GM19324 (cell line): ENCODE results near the gene JAZF1.

ENCODE experiments used
- ATAC-seq: cut with Tn5 transposase; IDR thresholded peaks from one replicate; pipeline ENCODE4 v1.9.1; 2021; ENCODE audit warnings: mild to moderate bottlenecking, moderate library complexity; ENCODE audit not compliant: unreplicated experiment, low FRiP score

JAZF1 gene

DNA sequence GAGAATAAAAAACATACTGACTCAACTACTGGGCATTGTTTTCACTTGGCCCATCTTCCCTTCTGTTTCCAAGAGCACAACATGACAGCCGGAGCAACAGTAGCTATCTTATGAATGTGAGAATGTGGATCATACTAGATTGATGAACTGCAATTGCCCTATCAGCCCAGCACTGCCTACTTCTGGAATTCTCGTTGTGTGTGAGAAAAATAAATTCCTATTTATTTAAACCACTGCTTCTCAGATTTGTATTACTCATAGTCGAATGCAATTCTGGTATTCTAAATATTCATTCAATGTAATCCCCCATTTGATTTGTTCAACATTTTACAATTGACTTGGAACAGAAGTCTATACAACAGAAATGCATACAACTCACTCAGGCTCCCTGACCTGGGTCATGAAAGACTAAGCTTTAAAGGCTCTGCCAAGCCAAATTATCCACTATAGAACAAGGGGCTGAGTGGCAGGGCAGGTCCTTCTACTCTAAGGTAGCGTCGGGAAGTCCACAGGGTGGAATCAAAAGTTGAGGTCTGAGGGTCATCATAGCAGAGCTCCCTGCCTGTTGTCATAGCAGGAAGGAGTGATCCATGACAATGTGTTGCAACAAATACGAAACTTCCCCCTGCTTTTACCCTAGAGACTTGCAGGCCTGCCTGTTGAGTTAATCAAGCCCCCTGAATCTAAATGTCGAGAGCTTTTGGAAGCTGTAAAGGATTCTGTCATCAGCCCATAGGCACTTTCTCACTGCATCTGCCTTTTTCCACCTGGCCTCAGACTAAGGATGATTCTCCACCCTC, 12.4 kb upstream of the JAZF1 start:
- ATAC-seq = no peak

DNA sequence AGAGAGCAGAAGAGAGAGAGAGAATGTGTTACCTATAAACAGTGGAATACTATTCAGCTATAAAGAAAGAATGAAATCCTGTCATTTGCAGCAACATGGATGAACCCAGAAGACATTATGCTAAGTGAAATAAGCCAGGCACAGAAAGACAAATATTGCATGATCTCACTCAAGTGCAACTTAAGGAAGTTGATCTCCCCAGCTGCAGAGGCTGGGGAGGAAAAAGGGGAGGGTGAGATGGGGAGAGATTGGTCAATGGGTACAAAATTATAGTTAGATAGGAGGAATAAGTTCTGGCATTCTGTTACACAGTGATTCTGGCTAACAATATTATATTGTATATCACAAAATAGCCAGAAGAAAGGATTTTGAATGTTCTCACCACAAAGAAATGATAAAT, 11.2 kb upstream of the JAZF1 start:
- no peak for ATAC-seq

DNA sequence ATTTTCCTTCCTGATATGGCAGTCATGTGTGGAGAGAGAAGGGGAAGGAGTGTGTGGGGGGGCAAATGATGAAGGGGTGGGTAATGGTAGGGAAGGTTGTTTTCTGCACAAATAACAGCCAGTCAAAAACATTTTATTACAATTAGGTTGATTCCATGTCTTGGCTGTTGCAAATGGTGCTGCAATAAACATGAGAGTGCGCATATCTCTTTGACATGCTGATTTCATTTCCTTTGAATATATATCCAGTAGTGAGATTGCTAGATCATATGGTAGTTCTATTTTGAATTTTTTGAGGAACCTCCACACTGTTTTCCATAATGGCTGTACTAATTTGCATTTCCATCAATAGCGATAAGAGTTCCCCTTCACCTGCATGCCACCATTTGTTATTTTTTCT, 10.6 kb upstream of the JAZF1 start:
- ATAC-seq = no peak

DNA sequence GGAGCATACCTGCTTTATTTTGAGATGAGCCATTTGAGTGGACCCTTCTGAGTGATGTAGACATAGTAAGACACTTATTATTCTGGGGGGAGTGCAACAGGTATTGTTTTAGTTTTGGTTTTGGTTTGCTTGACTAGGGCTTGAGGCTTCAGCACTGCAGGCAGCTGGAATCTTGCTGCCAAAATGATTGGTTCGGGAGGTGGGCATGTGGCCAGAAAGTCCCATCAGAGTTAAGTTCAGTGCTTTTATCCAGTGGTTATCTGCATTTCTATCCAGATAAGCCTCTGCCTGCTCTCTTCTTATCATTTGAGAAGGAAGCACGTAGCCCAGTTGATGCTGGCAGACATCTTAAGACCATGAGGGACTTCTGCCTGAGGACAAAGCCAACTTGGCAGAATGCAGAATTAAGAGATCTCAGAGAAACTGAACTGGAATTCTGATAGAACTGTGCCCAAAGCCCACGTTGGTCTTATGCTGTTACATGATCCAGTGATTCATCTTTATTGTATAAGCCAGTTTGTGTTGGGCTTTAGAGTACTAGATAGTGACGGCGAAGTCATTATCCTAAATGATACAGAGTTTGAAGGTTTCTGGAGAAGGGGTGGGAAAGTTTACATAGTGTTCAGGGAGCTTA, 9.6 kb upstream of the JAZF1 start:
- ATAC-seq = no peak

DNA sequence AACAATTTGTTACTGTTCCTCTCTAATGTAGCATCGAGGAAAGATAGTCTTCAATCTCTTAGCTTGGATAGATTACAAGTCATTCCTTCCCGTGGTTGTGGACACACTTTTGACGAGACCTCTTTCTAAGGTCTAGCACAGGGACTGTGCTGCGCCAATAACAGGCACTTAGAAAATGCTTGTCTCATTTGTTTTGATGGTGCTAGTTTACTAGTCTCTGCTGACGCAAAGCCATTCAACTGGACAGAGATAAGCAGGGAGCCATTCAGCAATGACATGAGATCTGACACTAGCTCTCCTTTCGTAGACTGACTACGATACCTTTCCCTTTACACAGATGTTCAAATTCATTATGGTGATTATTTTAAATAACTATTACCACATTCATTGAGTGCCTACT, 6.4 kb upstream of the JAZF1 start:
- ATAC-seq = no peak

DNA sequence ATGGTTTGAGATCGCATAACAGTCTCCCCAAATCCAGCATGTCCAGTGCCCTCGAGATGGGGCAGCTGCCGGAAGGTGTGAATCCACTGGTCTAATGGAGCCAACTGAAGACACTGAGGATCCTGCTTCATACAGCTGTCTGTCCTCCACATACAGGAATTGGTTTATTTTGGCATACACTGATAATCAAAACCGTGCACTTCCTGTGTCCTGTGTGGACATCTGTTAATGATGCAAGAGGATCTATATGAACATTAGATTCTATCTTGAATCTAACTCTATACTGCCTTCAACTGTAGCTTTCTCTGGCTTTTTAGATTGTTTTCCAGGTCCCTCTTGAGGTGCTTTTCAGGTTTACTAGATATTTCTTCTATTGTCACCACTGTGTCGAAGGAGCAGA, 3.0 kb upstream of the JAZF1 start:
- no peak for ATAC-seq

DNA sequence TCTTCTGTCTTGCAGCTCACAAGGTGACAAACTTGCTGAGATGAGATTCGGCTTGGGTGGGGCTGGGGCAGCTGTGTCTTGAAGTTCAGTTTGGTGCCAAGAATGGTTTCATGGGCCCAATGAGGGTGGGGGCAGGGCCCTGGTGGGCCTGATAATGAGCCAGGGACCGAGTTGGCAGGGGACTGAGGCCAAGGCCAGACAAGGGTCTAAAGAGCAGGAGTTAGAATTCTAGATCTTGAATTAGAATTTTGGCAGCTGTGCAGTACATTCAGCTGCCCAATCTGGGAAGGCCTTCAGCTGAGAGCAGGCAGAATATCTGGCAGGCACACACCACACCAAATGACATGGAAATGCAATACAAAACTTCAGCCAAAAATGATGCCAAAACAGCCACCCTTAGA, 1.5 kb upstream of the JAZF1 start:
- ATAC-seq = no peak

DNA sequence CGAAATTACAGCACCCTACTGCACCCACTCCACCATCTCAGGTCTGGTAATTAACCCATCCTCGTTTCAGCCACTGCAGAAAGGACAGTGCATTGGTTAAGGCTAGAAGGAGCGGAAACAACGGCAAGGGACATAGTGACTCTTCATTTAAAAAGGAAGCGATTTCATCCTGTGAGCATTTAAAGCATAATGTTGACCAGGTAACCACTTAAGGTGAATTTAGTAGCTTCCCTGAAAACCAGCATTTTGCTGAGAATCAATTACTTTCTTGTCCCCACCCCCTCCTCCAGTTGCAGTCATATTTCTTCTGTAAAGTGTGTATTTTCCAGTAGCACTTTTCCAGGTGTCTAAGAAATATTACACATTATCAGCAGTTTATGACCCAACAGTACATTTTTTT, 821 bp upstream of the JAZF1 start:
- ATAC-seq = no peak

DNA sequence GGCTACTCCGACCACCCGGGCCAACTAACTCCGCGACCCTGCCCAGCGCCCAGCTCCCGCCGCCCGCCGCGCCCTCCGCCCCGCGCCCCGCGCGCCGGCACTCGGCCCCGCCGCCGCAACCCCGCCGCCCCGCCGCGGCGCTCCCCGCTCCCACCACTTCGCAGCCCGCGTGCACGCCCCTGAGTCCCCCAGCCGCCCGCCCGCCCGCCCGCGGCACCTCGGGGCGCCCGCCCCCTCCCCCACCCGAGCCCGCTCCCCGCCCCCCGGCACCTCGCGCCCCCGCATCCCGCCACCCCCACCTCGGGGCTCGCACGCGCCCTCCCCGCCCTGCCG, 598 bp downstream of the JAZF1 start:
- ATAC-seq = no peak

DNA sequence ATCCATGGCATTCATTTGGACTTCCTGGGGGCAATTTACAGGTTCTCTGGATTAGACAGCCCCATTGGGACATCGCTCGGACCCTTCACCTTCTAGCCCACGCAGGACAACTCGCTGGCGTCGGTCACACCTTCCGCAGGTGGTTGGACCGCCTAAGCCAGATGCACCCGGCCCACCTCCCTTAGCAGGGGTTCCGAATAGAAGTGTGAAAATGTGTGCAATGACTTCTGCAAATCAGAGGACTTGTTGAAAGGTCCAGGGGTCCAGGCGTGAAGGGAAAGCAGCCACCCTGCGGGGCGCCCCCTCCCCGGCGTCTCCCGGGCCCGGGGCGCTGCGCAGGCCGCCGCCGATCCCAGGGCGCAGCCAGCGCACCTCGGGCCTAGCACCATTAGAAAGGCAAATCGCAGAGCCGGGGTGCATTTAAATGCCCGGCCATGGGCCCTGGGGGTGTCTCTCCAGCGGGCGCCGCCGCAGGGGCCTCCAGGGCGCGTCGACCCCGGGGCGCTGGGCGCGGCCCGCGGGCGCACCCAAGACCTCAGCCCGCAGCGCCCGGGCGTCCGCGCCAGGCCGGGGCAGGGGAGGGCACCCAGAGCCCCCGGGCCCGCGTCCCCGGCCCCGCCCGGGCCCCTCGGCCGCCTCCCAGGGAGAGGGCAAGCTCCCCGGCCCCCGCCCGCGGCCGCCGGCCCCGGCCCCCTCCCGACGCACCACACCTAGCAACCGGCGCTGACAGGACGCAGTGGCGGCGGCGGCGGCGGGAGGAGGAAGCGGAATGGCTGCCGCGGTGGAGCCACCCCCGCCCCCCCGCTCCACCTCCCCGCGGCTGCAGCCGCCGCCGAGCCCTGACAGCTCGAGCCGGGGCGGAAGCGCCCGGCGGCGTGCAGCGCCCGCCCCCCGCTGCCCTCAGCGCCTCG, 1.2 kb downstream of the JAZF1 start:
- peak; percentile 79 for ATAC-seq

DNA sequence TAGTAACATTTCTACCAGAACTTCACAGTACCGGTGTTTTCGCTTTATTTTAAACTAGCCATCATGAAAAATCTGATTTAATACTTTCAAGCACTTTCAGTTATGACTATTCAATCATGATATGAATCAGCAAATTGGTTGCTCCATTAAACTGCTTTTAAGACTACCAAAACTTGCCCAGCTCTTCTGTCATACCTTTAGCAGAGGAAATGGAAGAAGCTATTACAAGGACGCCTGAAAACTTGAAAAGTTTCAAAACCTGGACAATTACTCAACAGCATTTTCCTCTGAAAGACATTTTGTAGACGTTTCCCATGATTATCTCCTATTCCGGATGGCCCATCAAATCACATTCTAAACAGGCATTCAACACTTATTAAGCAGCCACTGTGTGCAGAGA, 2.0 kb downstream of the JAZF1 start:
- ATAC-seq = no peak

DNA sequence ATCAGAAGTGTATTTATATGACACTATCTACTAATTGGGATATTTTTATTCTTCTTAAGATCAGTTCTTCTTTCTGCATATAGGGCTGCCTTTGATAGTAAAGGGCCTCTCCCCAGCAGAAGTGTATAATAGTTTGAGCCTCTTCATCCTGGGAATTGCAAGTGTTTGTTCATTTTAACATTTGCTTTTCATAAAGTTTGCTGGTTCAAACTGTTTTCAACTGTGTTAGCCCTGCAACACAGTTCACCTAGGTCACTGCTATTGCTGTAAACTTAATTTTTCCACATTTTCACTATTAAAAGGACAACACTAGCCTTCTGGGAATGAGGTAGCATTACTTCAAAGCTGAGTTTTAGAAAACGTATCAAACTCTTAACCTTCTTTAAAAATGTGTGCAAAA, 2.8 kb downstream of the JAZF1 start:
- ATAC-seq = no peak

DNA sequence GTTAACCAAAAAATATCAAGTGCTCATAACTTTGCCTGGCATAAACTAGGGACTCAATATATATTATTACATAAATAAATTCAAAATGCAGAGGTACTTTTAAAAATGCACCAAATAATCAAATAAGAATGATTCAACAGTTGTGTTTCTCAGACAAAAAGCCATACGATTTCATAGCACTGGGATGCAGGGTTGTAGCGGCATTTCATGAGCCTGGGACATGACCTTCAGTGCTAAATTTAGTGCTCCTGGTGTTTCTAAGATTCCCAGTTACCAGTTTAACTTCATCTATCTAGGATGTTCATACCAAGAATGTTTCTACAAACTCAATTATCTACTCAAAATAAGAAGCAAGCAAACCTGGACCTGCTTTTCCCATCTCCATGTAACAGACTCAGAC, 4.0 kb downstream of the JAZF1 start:
- no peak for ATAC-seq

DNA sequence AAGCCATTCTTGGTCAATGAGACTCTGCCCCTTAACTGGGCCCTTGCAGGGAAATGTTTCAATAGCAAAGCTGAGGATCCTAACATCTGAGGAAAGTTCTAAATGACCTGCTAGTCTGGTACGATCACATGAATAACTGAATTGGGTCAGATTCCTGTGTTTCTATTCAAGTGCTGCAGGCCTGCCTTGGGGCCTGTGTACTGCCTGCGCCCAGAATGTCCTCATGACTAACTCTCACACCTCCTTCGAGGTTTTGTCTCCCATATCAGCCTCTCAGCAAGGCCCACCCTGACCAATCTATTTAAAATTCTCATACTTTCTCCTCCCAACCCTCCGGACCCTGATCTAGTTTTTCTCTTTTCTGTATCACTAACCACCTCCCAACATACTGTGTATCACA, 4.4 kb downstream of the JAZF1 start:
- no peak for ATAC-seq

DNA sequence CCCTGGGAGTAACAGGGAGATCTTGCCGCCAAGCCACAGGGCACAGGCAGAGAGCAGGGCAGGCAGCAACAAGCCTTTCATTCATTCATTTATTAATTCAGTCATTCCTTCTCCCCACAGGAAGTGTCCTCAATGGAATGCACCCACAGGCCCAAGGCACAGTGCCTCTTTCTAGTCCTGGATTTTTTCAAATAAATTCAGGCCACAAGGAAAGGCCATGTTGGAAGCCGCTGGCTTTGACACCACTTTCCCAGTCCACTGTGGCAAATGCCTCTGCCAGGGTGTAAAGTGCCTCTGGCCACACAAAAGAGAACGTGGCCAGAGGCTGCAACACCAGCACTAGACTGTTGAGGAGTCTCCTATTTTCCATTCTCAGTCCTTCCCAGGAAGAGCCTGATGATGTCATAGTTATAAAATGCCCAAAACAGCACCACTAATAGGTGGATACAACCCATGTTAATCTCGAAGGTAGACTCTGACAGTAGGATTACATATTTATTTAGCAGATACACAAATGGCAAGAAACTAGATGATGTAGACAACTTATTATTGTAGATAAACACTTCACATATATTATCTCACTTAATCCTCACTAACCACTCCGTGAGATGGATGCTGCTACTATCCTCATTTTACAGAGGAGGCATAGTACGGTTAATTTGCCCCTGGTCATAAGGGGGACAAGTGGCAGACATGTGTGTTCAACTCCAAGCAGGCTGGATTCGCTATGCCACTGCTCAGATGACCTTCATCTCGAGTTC, 5.5 kb downstream of the JAZF1 start:
- no peak for ATAC-seq

DNA sequence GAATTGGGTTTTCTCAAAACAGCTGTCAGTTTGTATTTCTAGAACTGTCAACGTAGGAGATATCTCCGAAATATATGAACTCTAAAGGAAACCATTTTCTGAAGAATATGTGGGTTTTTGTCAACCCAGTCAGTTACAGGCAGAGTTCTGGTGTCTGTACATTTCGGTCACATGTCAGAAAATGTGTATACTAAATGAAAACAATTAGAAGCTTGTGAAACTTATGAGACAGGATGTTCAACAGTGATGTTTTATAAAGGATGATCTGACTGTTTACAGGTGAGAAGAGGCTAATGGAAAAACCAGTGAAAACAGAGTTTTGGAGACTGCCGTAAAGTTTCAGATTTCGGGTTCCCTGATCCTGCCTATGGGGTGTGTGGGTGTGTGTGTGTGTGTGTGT, 6.2 kb downstream of the JAZF1 start:
- ATAC-seq = no peak

DNA sequence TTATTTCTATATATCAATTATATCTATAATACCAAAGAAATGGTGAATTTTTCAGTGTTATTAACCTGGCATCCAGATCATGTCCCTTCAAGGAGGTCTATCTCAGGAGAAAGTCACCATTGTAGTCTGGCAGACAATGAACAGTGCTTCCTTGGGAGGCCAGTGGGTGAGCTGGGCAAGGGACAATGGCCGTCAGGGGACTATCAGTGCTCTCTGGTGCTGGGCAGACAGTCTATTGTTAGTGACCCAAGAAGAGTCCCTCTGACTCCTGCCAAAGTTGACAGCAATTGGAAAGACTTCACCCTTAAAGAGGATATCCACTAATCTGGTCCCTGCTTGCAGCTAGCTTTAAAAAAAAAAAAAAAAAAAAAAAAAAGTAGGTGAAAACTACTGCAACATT, 7.1 kb downstream of the JAZF1 start:
- ATAC-seq = no peak

DNA sequence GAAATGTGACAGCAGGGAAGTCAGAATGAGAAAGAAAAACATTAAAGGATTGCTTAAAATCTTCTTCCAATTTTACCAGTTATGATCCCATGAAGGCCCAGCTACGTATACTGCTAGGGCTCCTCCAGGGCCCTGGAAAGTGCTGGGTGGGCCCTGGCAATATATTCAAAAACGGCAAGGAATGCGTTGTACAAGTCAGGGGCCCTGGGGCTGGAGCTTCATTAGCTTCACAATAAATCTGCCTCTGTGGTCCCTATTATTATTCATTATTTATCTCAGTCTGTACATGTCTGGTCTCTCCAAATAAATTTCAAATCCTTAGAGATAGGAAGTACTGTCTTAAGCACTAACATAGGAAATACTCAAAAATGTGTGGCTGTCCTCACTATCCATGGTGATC, 7.6 kb downstream of the JAZF1 start:
- no peak for ATAC-seq

DNA sequence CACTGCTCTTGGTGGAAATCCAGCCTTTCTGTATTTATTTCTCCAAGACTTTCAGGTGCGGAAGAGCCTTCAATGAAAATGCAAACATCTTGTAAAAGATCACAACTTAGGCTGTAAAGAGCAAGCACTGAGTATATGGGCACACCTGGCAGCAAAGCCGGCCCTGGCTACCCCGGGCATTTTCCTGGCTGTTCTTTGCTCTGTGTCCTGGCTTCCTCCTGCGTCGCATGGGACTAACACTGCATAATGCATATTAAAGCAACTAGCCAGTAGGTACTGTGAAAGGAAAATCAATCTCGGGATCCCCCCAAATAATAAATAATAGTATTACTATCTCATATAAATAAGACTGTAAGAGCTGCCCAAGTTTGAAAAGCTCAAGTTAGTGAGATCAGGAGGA, 9.9 kb downstream of the JAZF1 start:
- ATAC-seq = no peak

DNA sequence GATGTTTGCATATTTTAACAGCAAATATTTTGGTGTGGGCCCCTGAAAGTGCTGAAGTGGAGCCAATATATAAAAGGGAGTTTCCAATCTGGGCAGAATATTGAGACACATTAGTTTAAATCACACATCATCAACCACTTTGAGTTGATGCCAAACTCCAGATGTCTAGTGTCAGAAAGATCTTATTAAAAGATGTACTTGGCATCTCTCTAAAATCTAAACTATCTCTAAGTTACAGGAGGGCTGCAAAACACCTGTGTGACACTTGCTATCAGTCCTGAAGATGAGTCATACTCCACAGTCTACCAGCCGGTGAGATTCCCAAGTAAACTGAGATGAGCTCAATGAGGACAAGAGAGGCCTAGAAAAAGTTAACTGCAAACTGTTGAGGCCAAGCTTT, 11.4 kb downstream of the JAZF1 start:
- ATAC-seq = no peak
